B cell (primary cell): Measurements from ENCODE around the gene MUC4. TPM values are rescaled to one million over a fixed set of nuclear protein-coding genes. Genes with fewer than 3 reads are reported as not detected.

Experiments
- ATAC-seq: fragments of 200-7000 bp; cut with Tn5 transposase; one replicate; pipeline ENCODE4 v1.10.0; 2021; ENCODE audit warnings: low read depth, mild to moderate bottlenecking, moderate number of reproducible peaks, moderate library complexity
- CTCF ChIA-PET: fragments of 350-600 bp; sonication (Branson Sonifier 250); formaldehyde crosslinking; loops from one replicate; lab custom pipeline; 2021; ENCODE audit warnings: antibody characterized with exemption, inconsistent platforms; lab: Charles Lee
- POLR2A ChIA-PET: fragments of 350-600 bp; sonication (Branson Sonifier 250); formaldehyde crosslinking; loops from one replicate; lab custom pipeline; 2021; ENCODE audit warnings: antibody characterized with exemption; lab: Charles Lee
- DNase-seq: peaks from one replicate; pipeline ENCODE4 v3.0.0; 2013
- H2AFZ ChIP-seq: 2 replicates; pipeline ENCODE4 v1.6.1; 2012; ENCODE audit warnings: mild to moderate bottlenecking, low read depth, low read length; ENCODE audit not compliant: insufficient read depth, poor library complexity, severe bottlenecking
- H3K27ac ChIP-seq, 2 donors: 1 replicate in 1 of 2; 2 replicates in 1 of 2; pipeline ENCODE4 v1.5.1; 2012 to 2013; ENCODE audit warnings: low read length in 2 of 2, mild to moderate bottlenecking in 2 of 2, moderate library complexity in 1 of 2
- H3K27me3 ChIP-seq, 4 experiments: fragments of 200-600 bp in 1 of 4; sonication (generic) in 1 of 4; replicated peaks in 1 of 4; 1 replicate in 2 of 4; 2 replicates in 2 of 4; pipeline versions ENCODE4 v1.6.1 to v1.7.0; 2013 to 2016; ENCODE audit warnings: low read length in 3 of 4, mild to moderate bottlenecking in 2 of 4, mixed read lengths in 1 of 4, moderate library complexity in 1 of 4; ENCODE audit not compliant: insufficient read depth in 4 of 4, control insufficient read depth in 3 of 4; ENCODE audit errors: control extremely low read depth in 1 of 4
- H3K36me3 ChIP-seq, 2 experiments: replicated peaks in 1 of 2; 1 replicate in 1 of 2; 2 replicates in 1 of 2; pipeline versions ENCODE4 v1.6.1 to v1.7.1; 2013; ENCODE audit warnings: low read length in 1 of 2; ENCODE audit not compliant: insufficient read depth in 2 of 2, control insufficient read depth in 1 of 2; ENCODE audit errors: control extremely low read depth in 1 of 2, extremely low read depth in 1 of 2
- H3K4me1 ChIP-seq, 2 donors: fragments of 200-600 bp in 1 of 2; sonication (generic) in 1 of 2; 1 replicate in 1 of 2; 2 replicates in 1 of 2; pipeline versions ENCODE4 v1.5.1 to v1.6.1; 2013 to 2017; ENCODE audit warnings: low read length in 2 of 2; ENCODE audit not compliant: control insufficient read depth in 2 of 2, insufficient read depth in 2 of 2
- H3K4me2 ChIP-seq: replicated peaks from 2 replicates; pipeline ENCODE3; 2012; ENCODE audit warnings: mild to moderate bottlenecking, low read depth, low read length; ENCODE audit not compliant: poor library complexity, severe bottlenecking
- H3K4me3 ChIP-seq, 5 experiments: fragments of 200-600 bp in 1 of 5; sonication (generic) in 1 of 5; 1 replicate in 3 of 5; 2 replicates in 2 of 5; pipeline versions ENCODE4 v1.5.1 to v1.7.0; 2011 to 2016; ENCODE audit warnings: low read length in 4 of 5, mild to moderate bottlenecking in 4 of 5, low read depth in 2 of 5, control low read depth in 1 of 5, moderate library complexity in 1 of 5; ENCODE audit not compliant: insufficient read depth in 1 of 5; ENCODE audit errors: control extremely low read depth in 1 of 5, extremely low read depth in 1 of 5
- H3K79me2 ChIP-seq: fragments of 200-600 bp; sonication (generic); one replicate; pipeline ENCODE4 v1.6.0; 2016; ENCODE audit warnings: low read length; ENCODE audit not compliant: control insufficient read depth, insufficient read depth
- H3K9ac ChIP-seq: fragments of 200-600 bp; sonication (generic); 2 replicates; pipeline ENCODE4 v1.6.1; 2017; ENCODE audit warnings: mild to moderate bottlenecking, low read length, moderate library complexity
- H3K9me3 ChIP-seq, 3 donors: one replicate each; pipeline versions ENCODE4 v1.6.1 to v1.7.1; 2013; ENCODE audit warnings: low read length in 2 of 3; ENCODE audit not compliant: control insufficient read depth in 2 of 3, insufficient read depth in 1 of 3; ENCODE audit errors: control extremely low read depth in 1 of 3
- H4K20me1 ChIP-seq: 2 replicates; pipeline ENCODE4 v1.6.0; 2012; ENCODE audit warnings: mild to moderate bottlenecking, low read length; ENCODE audit not compliant: insufficient read depth, control insufficient read depth, poor library complexity, severe bottlenecking
- H3K27ac Mint-ChIP-seq: one replicate; pipeline ENCODE4 v1.8.0; 2021; ENCODE audit warnings: mixed read lengths
- H3K27me3 Mint-ChIP-seq: one replicate; pipeline ENCODE4 v1.8.0; 2021; ENCODE audit warnings: mixed read lengths
- H3K4me1 Mint-ChIP-seq: one replicate; pipeline ENCODE4 v1.8.0; 2021; ENCODE audit warnings: mixed read lengths
- H3K4me3 Mint-ChIP-seq: one replicate; pipeline ENCODE4 v1.8.0; 2021; ENCODE audit warnings: mixed read lengths
- H3K9me3 Mint-ChIP-seq: one replicate; pipeline ENCODE4 v1.8.0; 2022; ENCODE audit warnings: mixed read lengths; ENCODE audit not compliant: insufficient read depth
- CTCF ChIP-seq: fragments of 200-600 bp; IDR thresholded peaks from one replicate; pipeline ENCODE4 v1.8.0; 2022; ENCODE audit warnings: antibody characterized with exemption, mild to moderate bottlenecking
- EZH2 ChIP-seq: IDR thresholded peaks from 2 replicates; pipeline ENCODE4 v1.6.1; 2012; ENCODE audit warnings: borderline replicate concordance, low read depth, mild to moderate bottlenecking, moderate library complexity, low read length; ENCODE audit not compliant: insufficient read depth, poor library complexity, severe bottlenecking
- WGBS: methylation state at CpG from one replicate; pipeline ENCODE4 v1.1.5; 2013; ENCODE audit warnings: missing lambda C conversion rate; ENCODE audit not compliant: insufficient coverage; 5-methylcytosine and 5-hydroxymethylcytosine counted together
- intact Hi-C: fragments of 100-400 bp; cut with micrococcal nuclease; formaldehyde crosslinking; loops from one replicate; pipeline ENCODE4 v1.10.0; 2022
- polyA plus RNA-seq: library from polyadenylated mRNA; depleted of rRNA; stranded (reverse); fragments of >200 nt; gene quantifications from 2 replicates; pipeline ENCODE4 v1.2.3, GENCODE V29; 2012
- total RNA-seq, 2 donors: library from RNA; stranded (reverse); fragments of 120-200 nt in 1 of 2; gene quantifications; 1 replicate in 1 of 2; 2 replicates in 1 of 2; pipeline versions ENCODE4 v1.2.3 to v1.2.4, GENCODE V29; 2013 to 2022

The MUC4 gene
- total and polyA plus RNA-seq, 2 donors (not counting 1 experiment from before 2014, with no cell fraction given): 0.22 to 1.2 TPM

GRCh38 chr3:195708061-195708460 lies 103.7 kb downstream of the MUC4 start:
- no peaks in the 10 kb centered on the region for H3K79me2 ChIP-seq
- no peak overlapping the region for H3K4me2 ChIP-seq
- ChIA-PET POLR2A (no interaction called here), CTCF (interaction anchor here (1.0 to 1.5 kb wide), 2 partner anchors 51 to 142 kb away, joined by 3 read pairs; no protein-coding TSS in a partner anchor)
- H3K27me3 ChIP-seq: no peaks in the 10 kb centered on the region
- Mint-ChIP-seq H3K4me1 (no peaks in the 10 kb centered on the region), H3K27me3 (no peaks in the 10 kb centered on the region), H3K9me3 (no peaks in the 10 kb centered on the region), H3K4me3 (no peak overlapping the region), H3K27ac (no peak overlapping the region)
- intact Hi-C loops: loop anchor here (10.0 kb wide), 1 partner anchor 63 kb away; no protein-coding TSS in a partner anchor
- H3K4me1 ChIP-seq: no peaks in the 10 kb centered on the region
- no peak overlapping the region for H2AFZ ChIP-seq
- TF ChIP-seq CTCF: no peak
- TF ChIP-seq EZH2: no peak
- no peak for ATAC-seq
- no peak overlapping the region for H3K4me3 ChIP-seq
- 81% methylated on average over 6 of the region's 6 CpGs for WGBS
- H3K27ac ChIP-seq: no peak overlapping the region
- H4K20me1 ChIP-seq: no peaks in the 10 kb centered on the region
- DNase-seq: no peak
- peaks cover 0 to 5% of the 10 kb centered on the region in 2 experiments for H3K36me3 ChIP-seq
- H3K9ac ChIP-seq: no peak overlapping the region
- H3K9me3 ChIP-seq: no peaks in the 10 kb centered on the region

GRCh38 chr3:195705081-195705991 lies 106.4 kb downstream of the MUC4 start:
- no peak overlapping the region for H3K4me3 ChIP-seq
- Mint-ChIP-seq H3K4me3 (no peak overlapping the region), H3K27ac (no peak overlapping the region), H3K4me1 (no peaks in the 10 kb centered on the region), H3K27me3 (no peaks in the 10 kb centered on the region), H3K9me3 (no peaks in the 10 kb centered on the region)
- no peaks in the 10 kb centered on the region for H3K36me3 ChIP-seq
- no peak overlapping the region for H3K27ac ChIP-seq
- H3K27me3 ChIP-seq: no peaks in the 10 kb centered on the region
- no peak overlapping the region for H3K4me2 ChIP-seq
- no peaks in the 10 kb centered on the region for H4K20me1 ChIP-seq
- ChIA-PET CTCF (interaction anchor here (1.0 kb wide), 1 partner anchor 11 kb away, joined by 4 read pairs; no protein-coding TSS in a partner anchor), POLR2A (no interaction called here)
- no peaks in the 10 kb centered on the region for H3K79me2 ChIP-seq
- no peak for DNase-seq
- no peaks in the 10 kb centered on the region for H3K4me1 ChIP-seq
- no peaks in the 10 kb centered on the region for H3K9me3 ChIP-seq
- no peak overlapping the region for H3K9ac ChIP-seq
- intact Hi-C loops: loop anchor here (10.0 kb wide), 1 partner anchor 61 kb away; no protein-coding TSS in a partner anchor
- TF ChIP-seq EZH2: no peak
- H2AFZ ChIP-seq: no peak overlapping the region
- WGBS: 94% methylated on average over 9 of the region's 9 CpGs
- ATAC-seq: no peak
